AG09309 (cell line): ENCODE data around the gene ZNF618.

Source experiments
- DNase-seq: peaks from one replicate; pipeline ENCODE4 v3.0.0-alpha.2; 2010; ENCODE audit warnings: low read depth
- H3K4me3 ChIP-seq: 2 replicates; pipeline ENCODE4 v1.5.1; 2011; ENCODE audit warnings: mild to moderate bottlenecking, low read depth, low read length, moderate library complexity; ENCODE audit not compliant: control insufficient read depth
- CTCF ChIP-seq: IDR thresholded peaks from 2 replicates; pipeline ENCODE4 v1.5.1; 2011; ENCODE audit warnings: mild to moderate bottlenecking, low read depth, low read length, inconsistent platforms; ENCODE audit not compliant: insufficient read depth, control insufficient read depth; ENCODE audit errors: missing control alignments

Gene ZNF618

GRCh38 chr9:114087721-114088120 lies 211.6 kb downstream of the ZNF618 start:
- H3K4me3 ChIP-seq: no peak overlapping the region
- TF ChIP-seq CTCF: no peak
- no peak for DNase-seq

- DNase-seq: no peak
- no peak for TF ChIP-seq CTCF
- no peak overlapping the region for H3K4me3 ChIP-seq
Measured at GRCh38 chr9:114088571-114089170, 212.6 kb downstream of the ZNF618 start.

GRCh38 chr9:114089206-114089840 lies 213.2 kb downstream of the ZNF618 start:
- H3K4me3 ChIP-seq: no peak overlapping the region
- no peak for DNase-seq
- no peak for TF ChIP-seq CTCF

GRCh38 chr9:114090798-114091197 lies 214.7 kb downstream of the ZNF618 start:
- TF ChIP-seq CTCF: no peak

GRCh38 chr9:114091711-114092110 lies 215.6 kb downstream of the ZNF618 start:
- no peak overlapping the region for H3K4me3 ChIP-seq
- no peak for TF ChIP-seq CTCF
- no peak for DNase-seq

More at GRCh38 chr9:114090798-114091197, 214.7 kb downstream of the ZNF618 start:
- DNase-seq: no peak
- H3K4me3 ChIP-seq: no peak overlapping the region

GRCh38 chr9:114092336-114092735 lies 216.2 kb downstream of the ZNF618 start:
- no peak for DNase-seq
- TF ChIP-seq CTCF: no peak
- no peak overlapping the region for H3K4me3 ChIP-seq
